ENCODE results near the gene PRDM10. TPM values are rescaled to one million over a fixed set of nuclear protein-coding genes. Genes with fewer than 3 reads are reported as not detected.

The PRDM10 gene
- total and polyA plus RNA-seq, 12 donors, result 0.75 to 5.4 (median 3.5) TPM

DNA sequence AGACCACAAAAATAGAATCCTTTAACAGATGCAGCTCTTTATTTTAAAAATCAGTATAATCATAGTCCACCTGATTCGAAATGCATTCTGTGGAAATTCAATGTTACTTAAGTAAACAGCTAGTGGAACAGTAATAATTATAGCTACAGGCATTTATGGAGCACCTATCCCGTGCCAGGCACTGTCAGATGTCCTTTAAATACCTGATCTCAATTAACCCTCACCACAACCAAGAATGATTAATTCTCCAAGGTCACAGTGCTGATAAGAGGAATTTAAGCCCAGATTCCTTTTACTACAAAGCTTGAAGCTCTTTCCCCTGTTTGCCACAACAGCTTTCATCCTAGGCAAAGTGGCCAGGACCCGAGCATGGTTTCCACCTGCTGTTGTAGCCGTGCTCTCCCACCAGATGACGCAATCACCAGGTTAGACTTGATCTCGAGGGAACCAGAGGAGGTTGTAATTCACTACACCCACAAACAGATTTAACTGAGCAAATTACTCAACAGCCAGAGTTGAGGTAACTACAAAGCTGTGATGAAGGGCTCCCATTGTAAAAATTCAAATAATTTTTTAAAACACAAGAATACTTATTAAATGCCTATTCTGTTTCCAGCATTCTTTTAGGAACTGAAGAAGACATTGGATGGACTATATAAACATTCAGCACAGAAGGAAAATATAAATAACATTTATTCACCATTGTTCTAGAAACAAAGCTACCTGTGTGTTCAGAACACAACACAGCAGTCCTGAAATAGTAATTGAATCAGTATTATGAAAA, 10.3 kb downstream of the PRDM10 start:
- TF ChIP-seq, protein P1, sequence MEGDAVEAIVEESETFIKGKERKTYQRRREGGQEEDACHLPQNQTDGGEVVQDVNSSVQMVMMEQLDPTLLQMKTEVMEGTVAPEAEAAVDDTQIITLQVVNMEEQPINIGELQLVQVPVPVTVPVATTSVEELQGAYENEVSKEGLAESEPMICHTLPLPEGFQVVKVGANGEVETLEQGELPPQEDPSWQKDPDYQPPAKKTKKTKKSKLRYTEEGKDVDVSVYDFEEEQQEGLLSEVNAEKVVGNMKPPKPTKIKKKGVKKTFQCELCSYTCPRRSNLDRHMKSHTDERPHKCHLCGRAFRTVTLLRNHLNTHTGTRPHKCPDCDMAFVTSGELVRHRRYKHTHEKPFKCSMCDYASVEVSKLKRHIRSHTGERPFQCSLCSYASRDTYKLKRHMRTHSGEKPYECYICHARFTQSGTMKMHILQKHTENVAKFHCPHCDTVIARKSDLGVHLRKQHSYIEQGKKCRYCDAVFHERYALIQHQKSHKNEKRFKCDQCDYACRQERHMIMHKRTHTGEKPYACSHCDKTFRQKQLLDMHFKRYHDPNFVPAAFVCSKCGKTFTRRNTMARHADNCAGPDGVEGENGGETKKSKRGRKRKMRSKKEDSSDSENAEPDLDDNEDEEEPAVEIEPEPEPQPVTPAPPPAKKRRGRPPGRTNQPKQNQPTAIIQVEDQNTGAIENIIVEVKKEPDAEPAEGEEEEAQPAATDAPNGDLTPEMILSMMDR (IDR thresholded peaks at IDR 0.05), result peak in 7 of 9 donors; percentile 7 to 53 (median 22)
- Histone ChIP-seq H3K36me3 (no peaks in the 10 kb centered on the region), H3K27ac (no peak overlapping the region), H3K4me1 (peaks cover 3 to 29% (median 20%) of the 10 kb centered on the region in 9 donors), H3K9me3 (no peaks in the 10 kb centered on the region), H3K4me3 (no peak overlapping the region), H3K27me3 (no peaks in the 10 kb centered on the region)
- intact Hi-C loops (cut with DNase I), result loop anchor here in 2 of 10 donors (10.0 kb wide), 1 partner anchor 142 kb away; no protein-coding TSS in a partner anchor
- no peak for DNase-seq
- peak in 5 of 8 donors; percentile 41 to 69 (median 64) for ATAC-seq
- 25 to 34% methylated on average over 6 of the region's 6 CpGs for WGBS, 2 donors

DNA sequence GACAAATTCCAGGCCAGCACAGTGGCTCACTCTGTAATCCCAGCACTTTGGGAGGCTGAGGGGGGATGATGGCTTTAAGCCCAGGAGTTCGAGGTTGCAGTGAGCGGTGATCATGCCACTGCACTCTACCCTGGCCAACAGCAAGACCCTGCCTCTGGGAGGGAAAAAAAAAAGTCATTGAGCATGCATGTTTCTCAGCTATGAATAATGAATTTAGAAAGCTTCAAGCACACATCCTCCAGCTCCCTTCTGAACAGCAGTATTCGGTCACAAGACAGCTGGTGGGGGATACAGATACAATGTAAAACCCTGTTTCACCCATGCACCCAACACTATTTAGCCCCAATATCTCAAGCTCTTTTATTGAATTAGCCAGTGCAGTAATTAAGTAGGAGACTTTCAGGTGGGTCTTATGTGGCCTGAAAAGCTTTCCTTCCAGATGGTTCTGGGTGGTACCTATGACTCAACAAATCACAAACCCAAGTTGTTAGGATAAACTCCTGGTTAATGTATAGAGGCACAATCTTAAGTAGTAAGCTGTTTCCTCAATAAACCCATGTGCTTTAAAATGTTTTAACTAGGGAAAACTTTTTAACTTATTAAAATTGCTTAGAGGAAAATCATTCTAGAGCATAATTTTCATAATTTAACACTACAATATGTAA, 13.4 kb downstream of the PRDM10 start:
- DNase-seq (no peak), ATAC-seq (no peak)
- Histone ChIP-seq H3K36me3 (no peaks in the 10 kb centered on the region), H3K9me3 (no peaks in the 10 kb centered on the region), H3K4me1 (peaks cover 0 to 10% (median 7%) of the 10 kb centered on the region in 9 donors), H3K27ac (no peak overlapping the region), H3K27me3 (no peaks in the 10 kb centered on the region), H3K4me3 (no peak overlapping the region)
- TF ChIP-seq, protein P1 (IDR thresholded peaks at IDR 0.05), result no peak
- WGBS, 2 donors, result 71 to 81% methylated on average over 3 of the region's 3 CpGs
- intact Hi-C loops (cut with DNase I), result no loop called here

DNA sequence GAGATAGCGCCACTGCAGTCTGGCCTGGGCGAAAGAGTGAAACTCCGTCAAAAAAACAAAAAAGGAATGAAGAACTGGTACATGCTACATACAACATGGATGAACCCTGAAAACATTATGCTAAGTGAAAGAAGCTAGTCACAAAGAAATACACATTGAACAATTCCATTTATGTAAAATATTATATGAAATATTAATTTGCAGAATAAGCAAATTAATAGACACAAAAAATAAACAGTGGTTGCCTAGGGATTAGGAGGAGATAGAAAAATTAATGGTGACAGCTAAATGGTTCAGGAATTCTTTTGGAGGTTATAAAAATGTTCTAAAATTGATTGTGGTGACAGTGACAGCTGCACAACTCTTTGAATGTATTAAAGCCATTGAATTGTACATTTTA, 14.7 kb downstream of the PRDM10 start:
- intact Hi-C loops (cut with DNase I), result no loop called here
- ATAC-seq, result no peak
- Histone ChIP-seq H3K27ac (no peak overlapping the region), H3K27me3 (no peaks in the 10 kb centered on the region), H3K36me3 (no peaks in the 10 kb centered on the region), H3K4me1 (peaks cover 0 to 10% (median 6%) of the 10 kb centered on the region in 9 donors), H3K4me3 (no peak overlapping the region), H3K9me3 (no peaks in the 10 kb centered on the region)
- TF ChIP-seq, protein P1 (IDR thresholded peaks at IDR 0.05), result no peak
- no peak for DNase-seq
- 96 to 99% methylated on average over 3 of the region's 3 CpGs for WGBS, 2 donors

DNA sequence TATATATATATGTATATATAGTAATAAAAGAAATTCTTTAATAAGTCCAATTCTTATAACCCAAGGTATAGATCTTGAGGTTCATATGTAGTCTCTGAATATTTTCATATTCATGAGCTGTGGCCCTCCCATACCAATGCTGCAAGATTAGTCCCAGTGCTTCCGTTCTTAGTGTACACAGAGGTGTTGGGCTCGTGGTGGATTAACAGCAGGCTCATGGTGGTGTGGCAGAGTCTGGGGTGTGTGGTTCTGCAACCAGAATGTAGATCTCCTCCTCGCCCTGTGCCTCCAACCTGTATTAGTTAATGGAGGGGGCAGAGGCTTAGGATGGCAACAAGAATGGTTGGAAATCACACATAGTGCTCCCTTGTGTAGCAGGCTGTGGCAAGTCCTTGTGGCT, 16.8 kb downstream of the PRDM10 start:
- H3K4me3 ChIP-seq, result no peak overlapping the region
- H3K27me3 ChIP-seq, result no peaks in the 10 kb centered on the region
- DNase-seq (no peak), ATAC-seq (no peak)
- no peaks in the 10 kb centered on the region for H3K4me1 ChIP-seq
- 94 to 96% methylated on average over 3 of the region's 3 CpGs for WGBS, 2 donors
- H3K27ac ChIP-seq, result no peak overlapping the region
- intact Hi-C loops (cut with DNase I), result no loop called here
- TF ChIP-seq, protein P1 (IDR thresholded peaks at IDR 0.05), result no peak
- H3K9me3 ChIP-seq, result no peaks in the 10 kb centered on the region
- H3K36me3 ChIP-seq, result no peaks in the 10 kb centered on the region

Data from heart right ventricle (tissue), 16 donors.